K562 (cell line): ENCODE data around the gene DAPK1. TPM values are rescaled to one million over a fixed set of nuclear protein-coding genes. Genes with fewer than 3 reads are reported as not detected.
A peak's percentile ranks its signal among the peaks of the same experiment; 100 is the strongest.

ENCODE experiments used
- ATAC-seq: fragments of 200-7000 bp; cut with Tn5 transposase; 3 replicates; pipeline ENCODE4 v1.9.1; 2020; ENCODE audit warnings: moderate library complexity
- BruUV-seq: library from RNA; stranded (reverse); fragments of 400-500 nt; replicated peaks from 2 replicates; lab custom pipeline; 2021; lab: Mats Ljungman, UMichigan
- CTCF ChIA-PET: fragments of 300-600 bp; formaldehyde crosslinking; extraction: SDS; loops from one replicate; lab custom pipeline; 2021; ENCODE audit warnings: low intra/inter-chr PET ratio; lab: Yijun Ruan, JAX
- POLR2A ChIA-PET: fragments of 300-600, 350-650 bp; sonication (Branson Sonifier 250); formaldehyde crosslinking; extraction: SDS; loops from one replicate; lab custom pipeline; 2021; ENCODE audit warnings: antibody characterized with exemption, inconsistent platforms; lab: Yijun Ruan, JAX
- DNase-seq, 4 experiments: peaks; one replicate each; pipeline versions ENCODE4 v3.0.0 to v3.0.0-alpha.2; 2011 to 2018; ENCODE audit warnings: low spot score in 3 of 4, mixed read lengths in 3 of 4; ENCODE audit errors: extremely low read depth in 1 of 4
- FAIRE-seq: peaks from 2 replicates; lab custom pipeline; 2011; peaks lifted over from hg19 to GRCh38; lab: Jason Lieb, UNC
- H2AFZ ChIP-seq: 2 replicates; pipeline ENCODE4 v1.6.0; 2011; ENCODE audit warnings: low read depth, low read length, control low read depth, inconsistent platforms
- H3K27ac ChIP-seq: fragments of 200-600 bp; 3 replicates; pipeline ENCODE4 v1.8.0; 2011; ENCODE audit warnings: low read depth, mild to moderate bottlenecking, control low read depth, inconsistent platforms, low read length, moderate library complexity, mixed read lengths; ENCODE audit errors: extremely low read depth
- H3K27me3 ChIP-seq, 2 experiments: fragments of 300-600 bp in 1 of 2; 2 replicates in 1 of 2; 3 replicates in 1 of 2; pipeline versions ENCODE4 v1.6.0 to v1.8.0; 2011; ENCODE audit warnings: inconsistent platforms in 2 of 2, low read length in 2 of 2, mild to moderate bottlenecking in 1 of 2, mixed read lengths in 1 of 2, moderate library complexity in 1 of 2; ENCODE audit not compliant: control insufficient read depth in 2 of 2, insufficient read depth in 2 of 2
- H3K36me3 ChIP-seq: fragments of 300-600 bp; 3 replicates; pipeline ENCODE4 v1.8.0; 2011; ENCODE audit warnings: mild to moderate bottlenecking, low read length, inconsistent platforms; ENCODE audit not compliant: control insufficient read depth, insufficient read depth
- H3K4me1 ChIP-seq, 2 experiments: fragments of 200-600 bp in 1 of 2; replicated peaks in 1 of 2; 2 replicates in 1 of 2; 3 replicates in 1 of 2; pipeline versions ENCODE4 v1.5.1 to v1.8.0; 2011; ENCODE audit warnings: inconsistent platforms in 2 of 2, low read length in 2 of 2, mild to moderate bottlenecking in 1 of 2, mixed read lengths in 1 of 2, moderate library complexity in 1 of 2; ENCODE audit not compliant: control insufficient read depth in 2 of 2, insufficient read depth in 2 of 2
- H3K4me2 ChIP-seq: 2 replicates; pipeline ENCODE4 v1.6.1; 2011; ENCODE audit warnings: low read length, control low read depth, inconsistent platforms, mixed read lengths; ENCODE audit not compliant: insufficient read depth
- H3K4me3 ChIP-seq: fragments of 200-600 bp; sonication (generic), shearing (Covaris generic); 2 replicates; pipeline ENCODE4 v1.5.1; 2016; ENCODE audit warnings: control low read depth, inconsistent platforms
- H3K79me2 ChIP-seq: fragments of 200-600 bp; 3 replicates; pipeline ENCODE4 v1.8.0; 2011; ENCODE audit warnings: low read length, inconsistent platforms; ENCODE audit not compliant: control insufficient read depth, insufficient read depth
- H3K9ac ChIP-seq, 2 experiments: 2 replicates each; pipeline versions ENCODE4 v1.6.0 to v1.6.1; 2011; ENCODE audit warnings: low read depth in 2 of 2, low read length in 2 of 2, control low read depth in 1 of 2, inconsistent platforms in 1 of 2, mild to moderate bottlenecking in 1 of 2, mixed read lengths in 1 of 2; ENCODE audit not compliant: insufficient read depth in 1 of 2
- H3K9me1 ChIP-seq: one replicate; pipeline ENCODE4 v1.6.0; 2011; ENCODE audit warnings: inconsistent platforms, mild to moderate bottlenecking, low read length, moderate library complexity; ENCODE audit not compliant: control insufficient read depth, insufficient read depth
- H3K9me3 ChIP-seq: replicated peaks from 2 replicates; pipeline ENCODE4 v1.5.1; 2011; ENCODE audit warnings: low read depth, low read length, inconsistent platforms; ENCODE audit not compliant: control insufficient read depth, insufficient read depth
- H4K20me1 ChIP-seq: replicated peaks from 2 replicates; pipeline ENCODE4 v1.6.1; 2011; ENCODE audit warnings: low read length, inconsistent platforms, mixed read lengths; ENCODE audit not compliant: control insufficient read depth, insufficient read depth
- C11orf30 ChIP-seq: fragments of 450-650 bp; IDR thresholded peaks from 2 replicates; pipeline ENCODE4 v1.6.1; 2016; ENCODE audit warnings: low read depth, mild to moderate bottlenecking
- CBFB ChIP-seq: sonication (generic); formaldehyde crosslinking; IDR thresholded peaks from 2 replicates; pipeline ENCODE4 v1.4.0; 2020; ENCODE audit warnings: mild to moderate bottlenecking, missing genetic modification reagents
- EZH2 ChIP-seq: IDR thresholded peaks from 2 replicates; pipeline ENCODE4 v1.6.1; 2012; ENCODE audit warnings: low read depth, mild to moderate bottlenecking, inconsistent platforms, low read length, borderline replicate concordance
- FOXM1 ChIP-seq, 2 experiments: fragments of 450-650 bp in 1 of 2; sonication (generic) in 1 of 2; formaldehyde crosslinking in 1 of 2; IDR thresholded peaks; 2 replicates each; pipeline versions ENCODE4 v1.6.1 to v1.9.0; 2017 to 2022; ENCODE audit warnings: low read depth in 2 of 2, mild to moderate bottlenecking in 2 of 2, missing genetic modification reagents in 1 of 2, moderate library complexity in 1 of 2
- HLTF ChIP-seq: fragments of 450-650 bp; IDR thresholded peaks from 2 replicates; pipeline ENCODE4 v1.6.1; 2016
- HNRNPLL ChIP-seq: fragments of 200-400 bp; formaldehyde crosslinking; IDR thresholded peaks from 2 replicates; pipeline ENCODE4 v1.6.1; 2017; ENCODE audit warnings: low read length, low read depth, mild to moderate bottlenecking; ENCODE audit not compliant: poor library complexity, severe bottlenecking
- JUND ChIP-seq, 2 experiments: IDR thresholded peaks; 2 replicates in 1 of 2; 3 replicates in 1 of 2; pipeline ENCODE4 v1.6.1; 2011; ENCODE audit warnings: borderline replicate concordance in 2 of 2, low read depth in 2 of 2, low read length in 2 of 2, improper control_type of control experiment in 1 of 2, missing biosample characterization in 1 of 2, missing genetic modification characterization in 1 of 2, missing genetic modification reagents in 1 of 2
- MLLT1 ChIP-seq, 2 experiments: fragments of 450-650 bp; IDR thresholded peaks; 2 replicates each; pipeline ENCODE4 v1.6.1; 2016
- MTF1 ChIP-seq: fragments of 250-450 bp; sonication (Bioruptor Pico); IDR thresholded peaks from 2 replicates; pipeline ENCODE4 v1.9.0; 2021; ENCODE audit warnings: moderate library complexity, mild to moderate bottlenecking, inconsistent platforms, borderline replicate concordance
- TSC22D4 ChIP-seq: fragments of 450-650 bp; IDR thresholded peaks from 2 replicates; pipeline ENCODE4 v1.6.1; 2016; ENCODE audit warnings: missing genetic modification characterization, missing biosample characterization, control low read depth
- ZNF175 ChIP-seq: fragments of 200-800 bp; sonication (Bioruptor generic); IDR thresholded peaks from 2 replicates; pipeline ENCODE4 v1.6.1; 2016; ENCODE audit warnings: low read depth, mild to moderate bottlenecking, missing genetic modification characterization, missing compliant biosample characterization
- ZNF280B ChIP-seq: fragments of 250-450 bp; sonication (Bioruptor Pico); IDR thresholded peaks from 2 replicates; pipeline ENCODE4 v1.5.1; 2021; ENCODE audit warnings: mild to moderate bottlenecking
- ZNF444 ChIP-seq: fragments of 250-450 bp; sonication (Bioruptor Pico); IDR thresholded peaks from 2 replicates; pipeline ENCODE4 v1.4.0; 2020; ENCODE audit warnings: mild to moderate bottlenecking, moderate library complexity
- in situ Hi-C: fragments of 300-500 bp; cut with MboI; formaldehyde crosslinking; loops from 4 replicates; pipeline ENCODE4 v1.15.0; 2018; ENCODE audit warnings: inconsistent platforms, mixed read lengths
- intact Hi-C: fragments of 100-400 bp; cut with micrococcal nuclease; formaldehyde crosslinking; loops from 2 replicates; pipeline ENCODE4 v1.14.2; 2022
- polyA plus RNA-seq, 8 experiments: library from polyadenylated mRNA; depleted of rRNA in 4 of 8; stranded (reverse) in 5 of 8; unstranded in 3 of 8; fragments of >200 nt; fragmentation: Nextera tagmentation in 2 of 8; fragmentation: Illumina TruSeq in 1 of 8; extraction: Ambion mirVana in 2 of 8; extraction: Trizol in 1 of 8; gene quantifications; 2 replicates each; pipeline versions ENCODE4 v1.2.1 to v1.2.3, GENCODE V29; 2011 to 2014; ENCODE audit warnings: inconsistent platforms in 1 of 8, missing spikeins in 1 of 8
- total RNA-seq, 7 experiments: library from RNA; depleted of rRNA in 6 of 7; stranded (reverse); fragments of >200 nt in 6 of 7; fragmentation: Illumina TruSeq in 2 of 7; extraction: Trizol in 2 of 7; gene quantifications; 2 replicates each; pipeline versions ENCODE4 v1.2.1 to v1.2.3, GENCODE V29; 2011 to 2021; ENCODE audit warnings: low replicate concordance in 1 of 7
- TF ChIP-seq, protein P1 (sequence below): fragments of 200-800 bp; sonication (Bioruptor generic); IDR thresholded peaks from 2 replicates; pipeline ENCODE4 v1.6.1; 2017; ENCODE audit warnings: missing genetic modification characterization, missing compliant biosample characterization
- TF ChIP-seq, protein P2 (sequence below), 2 experiments: IDR thresholded peaks; 2 replicates each; pipeline ENCODE4 v1.6.1; 2012; ENCODE audit warnings: improper control_type of control experiment in 2 of 2, low read depth in 2 of 2, low read length in 2 of 2, borderline replicate concordance in 1 of 2

Gene DAPK1
- total and polyA plus RNA-seq, 9 of the 15 experiments (the other 6 are each of a cell fraction or from before 2014, with no cell fraction given): 1.7 to 26.4 (median 15.8) TPM

DNA sequence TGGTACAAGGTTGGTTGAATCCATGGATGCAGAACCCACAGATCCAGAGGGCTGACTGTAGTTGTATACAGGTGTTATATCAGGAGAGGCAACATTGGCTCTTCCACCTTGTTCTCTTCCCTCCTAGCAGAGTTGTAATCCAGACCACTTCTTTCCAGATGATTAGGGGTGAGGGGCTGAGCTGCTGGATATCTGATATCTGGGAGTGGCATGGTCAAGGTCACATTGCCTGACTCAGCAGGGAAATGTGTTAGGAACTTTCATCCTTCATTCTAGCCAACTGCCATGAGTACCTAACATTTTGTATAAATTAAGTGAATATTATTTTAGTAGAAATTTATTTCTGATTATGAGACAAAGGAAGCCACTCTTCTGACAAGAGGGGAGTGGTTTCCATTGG lies 7.3 kb downstream of the DAPK1 start:
- BruUV-seq: no TSS peak
- FAIRE-seq (no peak), ATAC-seq (no peak), DNase-seq (no peak)
- in situ Hi-C loops (no loop called here), intact Hi-C loops (no loop called here)
- H4K20me1 ChIP-seq: no peaks in the 10 kb centered on the region
- peaks cover 45% of the 10 kb centered on the region; the same call in 2 of the 3 replicates for H3K36me3 ChIP-seq
- no peaks in the 10 kb centered on the region for H3K27me3 ChIP-seq
- peaks cover 53% of the 10 kb centered on the region for H3K79me2 ChIP-seq
- no peaks in the 10 kb centered on the region for H3K9me1 ChIP-seq
- H3K4me1 ChIP-seq: peaks cover 13 to 38% of the 10 kb centered on the region in 2 experiments; a peak in 4 of 5 replicates
- no peak overlapping the region for H2AFZ ChIP-seq
- H3K27ac ChIP-seq: no peak overlapping the region
- H3K4me3 ChIP-seq: no peak overlapping the region
- no peak overlapping the region for H3K9ac ChIP-seq
- H3K4me2 ChIP-seq: no peak overlapping the region
- CTCF ChIA-PET: no interaction called here
- H3K9me3 ChIP-seq: no peaks in the 10 kb centered on the region
- POLR2A ChIA-PET: interaction anchor here (0.6 to 1.6 kb wide), 2 partner anchors 8 to 10 kb away, joined by 3 to 4 read pairs; no protein-coding TSS in a partner anchor
- TF ChIP-seq HLTF: no peak
- peak; percentile 33; the same call in 1 of the 2 replicates for TF ChIP-seq JUND (IDR thresholded peaks at IDR 0.05; ENCODE audit: borderline replicate concordance, low read depth, low read length)
- TF ChIP-seq JUND (tag; IDR thresholded peaks at IDR 0.05; ENCODE audit: borderline replicate concordance, low read depth, low read length): no peak; the same call in 2 of the 3 replicates
- no peak for TF ChIP-seq HNRNPLL
- TF ChIP-seq ZNF444 (CRISPR knock-in tag): no peak
- TF ChIP-seq ZNF280B: no peak
- TF ChIP-seq CBFB (CRISPR knock-in tag): no peak
- TF ChIP-seq MLLT1 (IDR thresholded peaks at IDR 0.05): no peak
- no peak for TF ChIP-seq TSC22D4
- no peak for TF ChIP-seq ZNF175 (CRISPR knock-in tag)
- TF ChIP-seq FOXM1 (IDR thresholded peaks at IDR 0.05; ENCODE audit: low read depth): no peak
- TF ChIP-seq FOXM1 (CRISPR knock-in tag; IDR thresholded peaks at IDR 0.05; ENCODE audit: low read depth): no peak
- TF ChIP-seq MTF1: no peak
- TF ChIP-seq EZH2: no peak
- TF ChIP-seq C11orf30: peak; percentile 41
- TF ChIP-seq, protein P1, sequence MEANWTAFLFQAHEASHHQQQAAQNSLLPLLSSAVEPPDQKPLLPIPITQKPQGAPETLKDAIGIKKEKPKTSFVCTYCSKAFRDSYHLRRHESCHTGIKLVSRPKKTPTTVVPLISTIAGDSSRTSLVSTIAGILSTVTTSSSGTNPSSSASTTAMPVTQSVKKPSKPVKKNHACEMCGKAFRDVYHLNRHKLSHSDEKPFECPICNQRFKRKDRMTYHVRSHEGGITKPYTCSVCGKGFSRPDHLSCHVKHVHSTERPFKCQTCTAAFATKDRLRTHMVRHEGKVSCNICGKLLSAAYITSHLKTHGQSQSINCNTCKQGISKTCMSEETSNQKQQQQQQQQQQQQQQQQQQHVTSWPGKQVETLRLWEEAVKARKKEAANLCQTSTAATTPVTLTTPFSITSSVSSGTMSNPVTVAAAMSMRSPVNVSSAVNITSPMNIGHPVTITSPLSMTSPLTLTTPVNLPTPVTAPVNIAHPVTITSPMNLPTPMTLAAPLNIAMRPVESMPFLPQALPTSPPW (CRISPR knock-in tag): no peak
- TF ChIP-seq, protein P2, sequence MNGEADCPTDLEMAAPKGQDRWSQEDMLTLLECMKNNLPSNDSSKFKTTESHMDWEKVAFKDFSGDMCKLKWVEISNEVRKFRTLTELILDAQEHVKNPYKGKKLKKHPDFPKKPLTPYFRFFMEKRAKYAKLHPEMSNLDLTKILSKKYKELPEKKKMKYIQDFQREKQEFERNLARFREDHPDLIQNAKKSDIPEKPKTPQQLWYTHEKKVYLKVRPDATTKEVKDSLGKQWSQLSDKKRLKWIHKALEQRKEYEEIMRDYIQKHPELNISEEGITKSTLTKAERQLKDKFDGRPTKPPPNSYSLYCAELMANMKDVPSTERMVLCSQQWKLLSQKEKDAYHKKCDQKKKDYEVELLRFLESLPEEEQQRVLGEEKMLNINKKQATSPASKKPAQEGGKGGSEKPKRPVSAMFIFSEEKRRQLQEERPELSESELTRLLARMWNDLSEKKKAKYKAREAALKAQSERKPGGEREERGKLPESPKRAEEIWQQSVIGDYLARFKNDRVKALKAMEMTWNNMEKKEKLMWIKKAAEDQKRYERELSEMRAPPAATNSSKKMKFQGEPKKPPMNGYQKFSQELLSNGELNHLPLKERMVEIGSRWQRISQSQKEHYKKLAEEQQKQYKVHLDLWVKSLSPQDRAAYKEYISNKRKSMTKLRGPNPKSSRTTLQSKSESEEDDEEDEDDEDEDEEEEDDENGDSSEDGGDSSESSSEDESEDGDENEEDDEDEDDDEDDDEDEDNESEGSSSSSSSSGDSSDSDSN (IDR thresholded peaks at IDR 0.05; ENCODE audit: borderline replicate concordance in 1 of 2, low read depth in 2 of 2, low read length in 2 of 2): no peak
